ENCODE measurements around the gene RTP5. TPM values are rescaled to one million over a fixed set of nuclear protein-coding genes. Genes with fewer than 3 reads are reported as not detected.

The RTP5 gene
- total and polyA plus RNA-seq, 8 donors, result 0.02 to 0.19 TPM; not detected in 6

GRCh38 chr2:241852981-241853631 is 16.4 kb upstream of the RTP5 start:
- H3K4me3 ChIP-seq, result no peak overlapping the region
- FAIRE-seq, result no peak
- no peaks in the 10 kb centered on the region for H3K4me1 ChIP-seq
- WGBS, 2 donors, result 82 to 86% methylated on average over 10 of the region's 10 CpGs
- ATAC-seq, result no peak
- no peaks in the 10 kb centered on the region for H3K27me3 ChIP-seq
- no peaks in the 10 kb centered on the region for H3K9me3 ChIP-seq
- H3K36me3 ChIP-seq, result no peaks in the 10 kb centered on the region
- peak in 4 of 6 donors; percentile 6 to 57 (median 34) for DNase-seq
- intact Hi-C loops (cut with DNase I), result no loop called here
- no peak overlapping the region for H3K27ac ChIP-seq
- no peak for TF ChIP-seq CTCF (IDR thresholded peaks at IDR 0.05)

- H3K27ac ChIP-seq, result peak overlapping the region in 1 of 4 donors; percentile 5
- no peaks in the 10 kb centered on the region for H3K36me3 ChIP-seq
- ATAC-seq (peak in 2 of 4 donors; percentile 13 to 27), FAIRE-seq (no peak), DNase-seq (peak in 3 of 6 donors; percentile 57 to 77 (median 61))
- H3K4me1 ChIP-seq, result no peaks in the 10 kb centered on the region
- H3K4me3 ChIP-seq, result no peak overlapping the region
- H3K27me3 ChIP-seq, result no peaks in the 10 kb centered on the region
- intact Hi-C loops (cut with DNase I), result no loop called here
- WGBS, 2 donors, result 80 to 89% methylated on average over 26 to 27 of the region's 27 CpGs
- H3K9me3 ChIP-seq, result no peaks in the 10 kb centered on the region
- no peak for TF ChIP-seq CTCF (IDR thresholded peaks at IDR 0.05)
These were observed 15.7 kb upstream of the RTP5 start for GRCh38 chr2:241853651-241854341.

GRCh38 chr2:241854342-241855244 is 14.9 kb upstream of the RTP5 start:
- TF ChIP-seq CTCF (IDR thresholded peaks at IDR 0.05), result no peak
- no peaks in the 10 kb centered on the region for H3K9me3 ChIP-seq
- intact Hi-C loops (cut with DNase I), result no loop called here
- DNase-seq (peak in 3 of 6 donors; percentile 32 to 56 (median 51)), FAIRE-seq (no peak), ATAC-seq (peak in 2 of 4 donors; percentile 34 to 36)
- H3K27me3 ChIP-seq, result no peaks in the 10 kb centered on the region
- H3K4me1 ChIP-seq, result no peaks in the 10 kb centered on the region
- WGBS, 2 donors, result 68 to 74% methylated on average over 20 to 21 of the region's 21 CpGs
- H3K27ac ChIP-seq, result peak overlapping the region in 1 of 4 donors; percentile 5
- H3K4me3 ChIP-seq, result no peak overlapping the region
- no peaks in the 10 kb centered on the region for H3K36me3 ChIP-seq

GRCh38 chr2:241855245-241855887 is 14.2 kb upstream of the RTP5 start:
- WGBS, 2 donors, result 79 to 87% methylated on average over 18 of the region's 18 CpGs
- Histone ChIP-seq H3K4me1 (no peaks in the 10 kb centered on the region), H3K9me3 (no peaks in the 10 kb centered on the region), H3K4me3 (no peak overlapping the region), H3K27ac (no peak overlapping the region), H3K27me3 (no peaks in the 10 kb centered on the region), H3K36me3 (no peaks in the 10 kb centered on the region)
- intact Hi-C loops (cut with DNase I), result no loop called here
- FAIRE-seq, result no peak
- TF ChIP-seq CTCF (IDR thresholded peaks at IDR 0.05), result no peak
- ATAC-seq, result no peak
- DNase-seq, result peak in 2 of 6 donors; percentile 35 to 55
